GM06990 (cell line): ENCODE measurements around the gene CFAP298.
"Not testable (repeated sequence)": the region's sequence is repeated elsewhere in the genome, so short reads cannot be mapped to it uniquely, and the experiment has no call there.

Experiments
- DNase-seq: peaks from one replicate; pipeline ENCODE4 v3.0.0-alpha.2; 2011; ENCODE audit not compliant: insufficient read length; ENCODE audit errors: extremely low read depth
- H3K27me3 ChIP-seq: replicated peaks from 2 replicates; pipeline ENCODE4 v1.6.0; 2011; ENCODE audit warnings: low read length; ENCODE audit not compliant: control insufficient read depth, insufficient read depth
- H3K36me3 ChIP-seq: 2 replicates; pipeline ENCODE4 v1.5.1; 2011; ENCODE audit warnings: low read length; ENCODE audit not compliant: control insufficient read depth, insufficient read depth
- H3K4me3 ChIP-seq: replicated peaks from 2 replicates; pipeline ENCODE4 v1.5.1; 2011; ENCODE audit warnings: low read depth, mild to moderate bottlenecking, control low read depth, low read length
- TF ChIP-seq, protein P1 (sequence below): IDR thresholded peaks from 2 replicates; pipeline ENCODE4 v1.5.1; 2011; ENCODE audit warnings: low read length, control low read depth, mild to moderate bottlenecking, inconsistent platforms; ENCODE audit not compliant: insufficient read depth, poor library complexity, severe bottlenecking

CFAP298 gene

DNA sequence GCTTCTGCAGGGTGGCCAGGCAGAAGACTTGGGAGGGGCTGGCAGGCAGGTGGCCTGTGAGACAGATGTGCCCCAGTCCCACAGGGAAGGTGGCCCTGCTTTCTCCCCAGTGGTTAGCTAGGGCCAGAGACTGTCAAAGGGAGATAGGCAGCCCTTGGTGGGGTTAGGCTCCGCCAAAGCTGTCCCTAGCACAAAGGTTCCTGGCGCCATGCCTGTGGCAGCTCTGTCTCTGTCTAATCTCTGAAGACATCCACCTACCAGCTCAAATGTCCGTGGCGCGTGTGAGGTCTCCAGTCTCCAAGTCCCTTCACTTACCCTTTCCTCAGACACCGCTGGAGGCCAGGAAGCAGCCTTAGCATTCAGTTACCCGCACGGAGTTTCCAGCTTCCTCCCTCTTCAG lies 44.6 kb downstream of the CFAP298 start:
- no peak for DNase-seq
- Histone ChIP-seq H3K4me3 (no peak overlapping the region), H3K36me3 (no peaks in the 10 kb centered on the region), H3K27me3 (peaks cover 1% of the 10 kb centered on the region; the same call in 1 of the 2 replicates)
- TF ChIP-seq, protein P1, sequence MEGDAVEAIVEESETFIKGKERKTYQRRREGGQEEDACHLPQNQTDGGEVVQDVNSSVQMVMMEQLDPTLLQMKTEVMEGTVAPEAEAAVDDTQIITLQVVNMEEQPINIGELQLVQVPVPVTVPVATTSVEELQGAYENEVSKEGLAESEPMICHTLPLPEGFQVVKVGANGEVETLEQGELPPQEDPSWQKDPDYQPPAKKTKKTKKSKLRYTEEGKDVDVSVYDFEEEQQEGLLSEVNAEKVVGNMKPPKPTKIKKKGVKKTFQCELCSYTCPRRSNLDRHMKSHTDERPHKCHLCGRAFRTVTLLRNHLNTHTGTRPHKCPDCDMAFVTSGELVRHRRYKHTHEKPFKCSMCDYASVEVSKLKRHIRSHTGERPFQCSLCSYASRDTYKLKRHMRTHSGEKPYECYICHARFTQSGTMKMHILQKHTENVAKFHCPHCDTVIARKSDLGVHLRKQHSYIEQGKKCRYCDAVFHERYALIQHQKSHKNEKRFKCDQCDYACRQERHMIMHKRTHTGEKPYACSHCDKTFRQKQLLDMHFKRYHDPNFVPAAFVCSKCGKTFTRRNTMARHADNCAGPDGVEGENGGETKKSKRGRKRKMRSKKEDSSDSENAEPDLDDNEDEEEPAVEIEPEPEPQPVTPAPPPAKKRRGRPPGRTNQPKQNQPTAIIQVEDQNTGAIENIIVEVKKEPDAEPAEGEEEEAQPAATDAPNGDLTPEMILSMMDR, result no peak

DNA sequence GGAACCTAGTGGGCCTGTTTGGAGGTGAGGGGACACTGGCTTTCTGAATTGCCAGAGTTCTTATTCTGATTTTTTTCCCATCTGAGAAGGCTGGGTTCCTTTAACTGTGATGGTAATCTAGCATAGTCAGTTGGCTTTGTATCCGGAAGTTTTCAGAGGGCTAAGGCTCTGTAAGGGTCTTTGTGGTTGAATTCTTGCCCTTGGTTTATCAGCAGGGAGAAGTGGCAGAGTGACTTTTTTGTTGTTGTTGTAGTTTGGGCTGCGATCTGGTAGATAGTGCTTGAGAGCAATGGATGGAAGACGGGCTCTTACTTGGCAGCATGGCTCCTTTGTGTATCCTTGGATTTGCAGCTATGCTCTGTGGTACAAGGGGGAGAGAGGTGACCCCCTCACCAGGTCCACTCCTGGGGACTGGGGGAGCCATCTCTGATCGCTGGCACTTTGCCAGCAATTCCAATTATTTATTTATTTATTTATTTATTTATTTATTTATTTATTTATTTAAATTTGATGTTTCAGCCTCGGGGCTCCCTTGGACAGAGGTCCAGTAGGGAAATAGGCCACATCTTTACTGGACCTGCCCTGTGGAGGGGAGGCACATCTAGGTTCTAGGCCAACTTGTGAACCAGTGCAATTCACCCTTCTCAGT lies 45.3 kb downstream of the CFAP298 start:
- Histone ChIP-seq H3K27me3 (peaks cover 1% of the 10 kb centered on the region; the same call in 1 of the 2 replicates), H3K36me3 (no peaks in the 10 kb centered on the region), H3K4me3 (no peak overlapping the region)
- no peak for DNase-seq
- TF ChIP-seq, protein P1, result no peak

DNA sequence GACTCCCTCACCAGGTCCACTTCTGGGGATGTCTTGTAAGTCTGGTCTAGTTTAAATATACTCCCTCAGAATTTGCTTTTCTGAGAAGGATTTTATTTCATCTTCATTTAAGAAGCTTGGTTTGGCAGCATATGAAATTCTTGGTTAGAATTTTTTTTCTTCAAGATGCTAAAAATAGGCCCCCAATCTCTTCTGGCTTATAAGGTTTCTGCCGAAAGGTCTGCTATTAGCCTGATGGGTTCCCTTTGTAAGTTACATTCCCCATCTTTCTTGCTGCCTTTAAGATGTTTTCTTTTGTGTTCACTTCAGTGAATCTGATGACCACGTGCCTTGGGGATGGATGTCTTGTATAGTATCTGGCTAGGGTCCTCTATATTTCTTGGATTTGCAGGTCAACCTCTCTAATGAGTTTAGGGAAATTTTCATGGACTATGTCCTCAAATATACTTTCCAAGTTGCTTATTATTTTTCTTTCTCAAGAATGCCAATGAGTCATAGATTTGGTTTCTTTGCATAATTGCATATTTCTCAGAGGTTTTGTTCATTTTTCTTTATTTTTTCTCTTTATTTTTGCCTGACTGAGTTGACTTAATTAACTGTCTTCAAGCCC lies 46.2 kb downstream of the CFAP298 start:
- H3K27me3 ChIP-seq, result peaks cover 1% of the 10 kb centered on the region; the same call in 1 of the 2 replicates
- DNase-seq, result no peak
- H3K36me3 ChIP-seq, result no peaks in the 10 kb centered on the region
- TF ChIP-seq, protein P1, result no peak
- no peak overlapping the region for H3K4me3 ChIP-seq

DNA sequence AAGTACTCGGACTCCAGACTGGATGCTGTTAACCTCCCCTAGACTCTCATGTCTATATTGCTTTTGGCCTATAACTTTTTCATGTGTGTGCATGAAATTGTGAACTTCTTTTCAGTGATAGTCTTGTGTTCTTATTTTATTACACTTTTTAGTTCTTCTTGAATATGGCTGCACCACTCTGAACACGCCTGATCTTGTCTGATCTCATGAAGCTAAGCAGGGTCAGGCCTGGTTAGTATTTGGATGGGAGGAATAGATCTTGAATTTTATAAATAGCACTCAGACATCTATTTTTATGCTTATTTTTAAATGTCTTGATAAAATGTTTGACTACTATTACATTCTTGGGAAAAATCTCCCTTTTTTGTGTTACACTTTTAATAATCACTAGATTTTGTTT lies 49.3 kb downstream of the CFAP298 start:
- no peak overlapping the region for H3K4me3 ChIP-seq
- H3K27me3 ChIP-seq, result peaks cover 1% of the 10 kb centered on the region; the same call in 1 of the 2 replicates
- DNase-seq, result no peak
- H3K36me3 ChIP-seq, result no peaks in the 10 kb centered on the region
- TF ChIP-seq, protein P1, result no peak

DNA sequence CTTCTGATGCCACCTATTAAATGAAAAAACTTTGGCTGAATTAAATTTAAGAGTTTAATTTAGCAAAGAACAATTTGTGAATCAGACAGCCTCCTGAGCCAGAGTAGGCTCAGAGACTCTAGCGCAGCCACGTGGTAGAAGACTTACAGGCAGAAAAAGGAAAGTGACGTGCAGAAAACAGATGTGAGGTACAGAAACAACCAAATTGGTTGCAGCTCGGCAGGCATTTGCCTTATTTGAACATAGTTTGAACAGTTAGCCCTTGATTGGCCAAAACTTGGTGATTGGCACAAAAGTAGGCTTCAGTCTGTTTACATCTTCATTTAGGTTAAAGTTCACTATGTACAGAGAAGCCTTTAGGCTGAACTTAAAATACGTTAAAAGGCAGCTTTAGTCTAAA lies 49.8 kb downstream of the CFAP298 start:
- TF ChIP-seq, protein P1, result peak; percentile 27
- H3K4me3 ChIP-seq, result no peak overlapping the region
- H3K36me3 ChIP-seq, result no peaks in the 10 kb centered on the region
- DNase-seq, result no peak
- H3K27me3 ChIP-seq, result no peaks in the 10 kb centered on the region

DNA sequence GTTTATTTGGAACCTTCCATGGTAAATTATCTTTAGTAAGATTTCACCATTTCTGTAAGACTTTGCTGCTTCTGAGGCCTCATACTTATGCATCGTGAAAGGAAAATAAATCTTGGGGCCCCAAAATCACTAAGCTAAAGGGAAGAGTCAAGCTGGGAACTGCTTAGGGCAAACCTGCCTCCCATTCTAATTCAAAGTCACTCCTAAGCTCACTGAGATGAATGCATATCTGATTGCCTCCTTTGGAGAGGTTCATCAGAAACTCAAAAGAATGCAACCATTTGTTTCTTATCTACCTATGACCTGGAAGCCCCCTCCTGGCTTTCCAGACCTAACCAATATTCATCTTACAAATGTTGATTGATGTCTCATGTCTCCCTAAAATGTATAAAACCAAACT lies 50.7 kb downstream of the CFAP298 start:
- not testable (repeated sequence) for H3K36me3 ChIP-seq, DNase-seq, H3K4me3 ChIP-seq, H3K27me3 ChIP-seq
